Parathyroid adenoma (tissue), 2 donors: Measurements from ENCODE around the gene C20orf141.

Source experiments
- H2AFZ ChIP-seq: fragments of 300-600 bp; sonication (generic); one replicate; pipeline ENCODE4 v1.7.0; 2017; ENCODE audit warnings: antibody characterized with exemption, mild to moderate bottlenecking
- H3K27ac ChIP-seq: fragments of 300-600 bp; sonication (generic); one replicate; pipeline ENCODE4 v1.7.0; 2017
- H3K27me3 ChIP-seq: fragments of 300-600 bp; sonication (generic); one replicate; pipeline ENCODE4 v1.7.0; 2017; ENCODE audit warnings: low read length; ENCODE audit not compliant: control insufficient read depth, insufficient read depth
- H3K36me3 ChIP-seq: fragments of 300-600 bp; sonication (generic); one replicate; pipeline ENCODE4 v1.7.0; 2017; ENCODE audit warnings: low read length; ENCODE audit not compliant: control insufficient read depth, insufficient read depth
- H3K4me1 ChIP-seq: fragments of 300-600 bp; sonication (generic); one replicate; pipeline ENCODE4 v1.7.0; 2017; ENCODE audit warnings: control low read depth
- H3K4me2 ChIP-seq: fragments of 300-600 bp; sonication (generic); one replicate; pipeline ENCODE4 v1.7.0; 2017; ENCODE audit warnings: low read length
- H3K4me3 ChIP-seq: fragments of 300-600 bp; sonication (generic); one replicate; pipeline ENCODE4 v1.7.0; 2017; ENCODE audit warnings: low read depth, low read length
- H3K79me2 ChIP-seq: fragments of 300-600 bp; sonication (generic); one replicate; pipeline ENCODE4 v1.7.0; 2017; ENCODE audit warnings: control low read depth
- H3K9ac ChIP-seq: fragments of 300-600 bp; sonication (generic); one replicate; pipeline ENCODE4 v1.7.0; 2017; ENCODE audit warnings: mild to moderate bottlenecking
- H3K9me3 ChIP-seq: fragments of 300-600 bp; sonication (generic); one replicate; pipeline ENCODE4 v1.7.0; 2017; ENCODE audit warnings: low read length; ENCODE audit not compliant: control insufficient read depth
- TF ChIP-seq, protein P1 (sequence below): fragments of 300-600 bp; sonication (generic); IDR thresholded peaks from one replicate; pipeline ENCODE4 v1.7.0; 2017; ENCODE audit warnings: antibody characterized with exemption, mild to moderate bottlenecking
- donor health status: primary hyperparathyroidism.

C20orf141 gene

GRCh38 chr20:2834401-2835110 is 19.8 kb downstream of the C20orf141 start:
- Histone ChIP-seq H3K36me3 (no peaks in the 10 kb centered on the region), H3K9ac (no peak overlapping the region), H2AFZ (no peak overlapping the region), H3K27me3 (no peaks in the 10 kb centered on the region), H3K79me2 (no peaks in the 10 kb centered on the region), H3K4me3 (no peak overlapping the region), H3K27ac (no peak overlapping the region), H3K4me2 (no peak overlapping the region), H3K4me1 (no peaks in the 10 kb centered on the region), H3K9me3 (no peaks in the 10 kb centered on the region)
- TF ChIP-seq, protein P1, sequence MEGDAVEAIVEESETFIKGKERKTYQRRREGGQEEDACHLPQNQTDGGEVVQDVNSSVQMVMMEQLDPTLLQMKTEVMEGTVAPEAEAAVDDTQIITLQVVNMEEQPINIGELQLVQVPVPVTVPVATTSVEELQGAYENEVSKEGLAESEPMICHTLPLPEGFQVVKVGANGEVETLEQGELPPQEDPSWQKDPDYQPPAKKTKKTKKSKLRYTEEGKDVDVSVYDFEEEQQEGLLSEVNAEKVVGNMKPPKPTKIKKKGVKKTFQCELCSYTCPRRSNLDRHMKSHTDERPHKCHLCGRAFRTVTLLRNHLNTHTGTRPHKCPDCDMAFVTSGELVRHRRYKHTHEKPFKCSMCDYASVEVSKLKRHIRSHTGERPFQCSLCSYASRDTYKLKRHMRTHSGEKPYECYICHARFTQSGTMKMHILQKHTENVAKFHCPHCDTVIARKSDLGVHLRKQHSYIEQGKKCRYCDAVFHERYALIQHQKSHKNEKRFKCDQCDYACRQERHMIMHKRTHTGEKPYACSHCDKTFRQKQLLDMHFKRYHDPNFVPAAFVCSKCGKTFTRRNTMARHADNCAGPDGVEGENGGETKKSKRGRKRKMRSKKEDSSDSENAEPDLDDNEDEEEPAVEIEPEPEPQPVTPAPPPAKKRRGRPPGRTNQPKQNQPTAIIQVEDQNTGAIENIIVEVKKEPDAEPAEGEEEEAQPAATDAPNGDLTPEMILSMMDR, result no peak

GRCh38 chr20:2835331-2835796 is 20.6 kb downstream of the C20orf141 start:
- no peak overlapping the region for H3K9ac ChIP-seq
- no peaks in the 10 kb centered on the region for H3K9me3 ChIP-seq
- no peak overlapping the region for H3K4me3 ChIP-seq
- no peak overlapping the region for H3K4me2 ChIP-seq
- H3K79me2 ChIP-seq, result no peaks in the 10 kb centered on the region
- H3K36me3 ChIP-seq, result no peaks in the 10 kb centered on the region
- no peak overlapping the region for H2AFZ ChIP-seq
- TF ChIP-seq, protein P1, result no peak
- H3K27ac ChIP-seq, result no peak overlapping the region
- H3K27me3 ChIP-seq, result no peaks in the 10 kb centered on the region
- peaks cover 2% of the 10 kb centered on the region for H3K4me1 ChIP-seq

DNA sequence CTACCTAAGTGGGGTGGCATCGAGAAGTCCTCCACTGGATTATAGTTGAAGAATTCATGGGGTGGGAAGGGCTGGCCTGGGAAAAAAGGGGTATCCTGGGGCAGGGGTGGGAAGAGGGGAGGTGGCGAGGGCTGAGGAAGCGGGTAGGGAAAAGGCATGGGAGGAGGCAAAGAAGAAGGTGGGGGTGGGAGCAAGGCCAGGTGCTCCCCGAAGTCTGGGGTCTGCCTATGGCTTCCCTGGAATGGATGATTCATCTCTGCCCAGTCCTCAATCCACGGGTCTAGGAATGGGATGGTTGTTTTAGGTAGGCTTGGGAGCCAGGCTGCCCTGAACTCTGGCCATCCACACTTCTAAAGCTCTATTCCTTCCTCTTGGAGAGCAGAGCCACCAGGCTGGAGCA is 21.2 kb downstream of the C20orf141 start:
- Histone ChIP-seq H3K9me3 (no peaks in the 10 kb centered on the region), H3K4me1 (peaks cover 2% of the 10 kb centered on the region), H3K27me3 (no peaks in the 10 kb centered on the region), H3K36me3 (no peaks in the 10 kb centered on the region), H2AFZ (no peak overlapping the region), H3K27ac (no peak overlapping the region), H3K4me3 (no peak overlapping the region), H3K9ac (no peak overlapping the region), H3K79me2 (no peaks in the 10 kb centered on the region), H3K4me2 (no peak overlapping the region)
- TF ChIP-seq, protein P1, result no peak

- TF ChIP-seq, protein P1, result no peak
- Histone ChIP-seq H3K36me3 (no peaks in the 10 kb centered on the region), H3K9ac (no peak overlapping the region), H3K9me3 (no peaks in the 10 kb centered on the region), H3K27me3 (no peaks in the 10 kb centered on the region), H3K27ac (no peak overlapping the region), H3K79me2 (peaks cover 3% of the 10 kb centered on the region), H3K4me3 (no peak overlapping the region), H2AFZ (no peak overlapping the region), H3K4me1 (peaks cover 5% of the 10 kb centered on the region), H3K4me2 (no peak overlapping the region)
These were observed 22.6 kb downstream of the C20orf141 start for GRCh38 chr20:2837221-2837960.
